ENCODE measurements around the gene THSD1. TPM values are rescaled to one million over a fixed set of nuclear protein-coding genes. Genes with fewer than 3 reads are reported as not detected.

THSD1 gene
- total and polyA plus RNA-seq, 2 donors (not counting 1 experiment from before 2014, with no cell fraction given): 0.34 to 0.58 TPM

DNA sequence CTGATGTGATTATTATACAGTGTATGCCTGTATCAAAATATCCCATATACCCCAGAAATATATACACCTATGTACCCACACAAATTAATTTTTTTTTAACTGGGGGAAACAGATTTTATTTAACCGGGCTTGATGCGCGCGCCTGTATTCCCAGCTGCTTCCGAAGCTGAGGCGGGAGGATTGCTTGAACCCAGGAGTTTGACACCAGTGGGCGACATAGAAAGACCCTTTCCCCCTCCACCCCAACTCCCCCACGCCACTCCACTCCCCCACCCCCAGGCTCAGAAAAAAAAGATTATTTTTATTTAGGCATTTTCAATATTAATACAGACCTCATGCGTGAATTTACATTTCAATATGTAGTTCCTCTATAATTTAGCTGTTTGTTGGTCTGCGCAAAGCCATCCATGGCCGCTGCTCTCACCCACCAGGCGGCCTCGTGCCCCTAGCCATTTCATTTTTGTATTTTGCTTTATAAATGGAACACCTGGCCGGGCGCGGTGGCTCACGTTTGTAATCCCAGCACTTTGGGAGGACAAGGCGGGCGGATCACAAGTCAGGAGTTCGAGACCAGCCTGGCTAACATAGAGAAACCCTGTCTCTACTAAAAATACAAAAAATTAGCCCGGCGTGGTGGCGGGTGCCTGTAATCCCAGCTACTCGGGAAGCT lies 45.3 kb upstream of the THSD1 start:
- Histone ChIP-seq H4K20me1 (ENCODE audit: control insufficient read depth, insufficient read depth, low read length, poor library complexity, severe bottlenecking) (peaks cover 11% of the 10 kb centered on the region), H3K79me2 (ENCODE audit: control insufficient read depth, insufficient read depth, low read length) (peaks cover 46% of the 10 kb centered on the region), H2AFZ (ENCODE audit: insufficient read depth, low read depth, low read length, poor library complexity, severe bottlenecking) (no peak overlapping the region), H3K9ac (ENCODE audit: low read length) (no peak overlapping the region), H3K27ac (ENCODE audit: low read length in 2 of 2) (no peak overlapping the region), H3K27me3 (replicated peaks in 1 of 4; ENCODE audit: control extremely low read depth in 1 of 4, control insufficient read depth in 3 of 4, insufficient read depth in 4 of 4, low read length in 3 of 4) (no peaks in the 10 kb centered on the region), H3K36me3 (replicated peaks in 1 of 2; ENCODE audit: control extremely low read depth in 1 of 2, control insufficient read depth in 1 of 2, extremely low read depth in 1 of 2, insufficient read depth in 2 of 2, low read length in 1 of 2) (no peaks in the 10 kb centered on the region), H3K4me2 (replicated peaks; ENCODE audit: low read depth, low read length, poor library complexity, severe bottlenecking) (no peak overlapping the region), H3K9me3 (ENCODE audit: control extremely low read depth in 1 of 3, control insufficient read depth in 2 of 3, insufficient read depth in 1 of 3, low read length in 2 of 3) (no peaks in the 10 kb centered on the region), H3K4me1 (ENCODE audit: control insufficient read depth in 2 of 2, insufficient read depth in 2 of 2, low read length in 2 of 2) (peaks cover 28 to 37% of the 10 kb centered on the region in 2 donors), H3K4me3 (ENCODE audit: control extremely low read depth in 1 of 5, extremely low read depth in 1 of 5, insufficient read depth in 1 of 5, low read depth in 2 of 5, low read length in 4 of 5) (no peak overlapping the region)
- intact Hi-C loops (cut with micrococcal nuclease): loop anchor here (5.0 to 10.0 kb wide), 2 partner anchors 634 to 866 kb away; partner anchors contain the start of gene WDFY2
- WGBS (ENCODE audit: insufficient coverage): 98% methylated on average over 10 of the region's 24 CpGs
- CTCF ChIA-PET: interaction anchor here (0.5 to 3.8 kb wide), 26 partner anchors 8 to 838 kb away, joined by 3 to 25 read pairs (median 5); partner anchors contain the start of genes NEK3 and SUGT1
- H3K27ac Mint-ChIP-seq: peak overlapping the region; percentile 93
- no peaks in the 10 kb centered on the region for H3K9me3 Mint-ChIP-seq (ENCODE audit: insufficient read depth)
- POLR2A ChIA-PET: interaction anchor here (0.6 to 1.8 kb wide), 2 partner anchors 168 to 201 kb away, joined by 4 to 7 read pairs; partner anchors contain the start of gene SUGT1
- no peaks in the 10 kb centered on the region for H3K27me3 Mint-ChIP-seq
- peak overlapping the region; percentile 86 for H3K4me3 Mint-ChIP-seq
- TF ChIP-seq EZH2 (IDR thresholded peaks at IDR 0.05; ENCODE audit: borderline replicate concordance, insufficient read depth, low read depth, low read length, poor library complexity, severe bottlenecking): no peak
- TF ChIP-seq, protein P1, sequence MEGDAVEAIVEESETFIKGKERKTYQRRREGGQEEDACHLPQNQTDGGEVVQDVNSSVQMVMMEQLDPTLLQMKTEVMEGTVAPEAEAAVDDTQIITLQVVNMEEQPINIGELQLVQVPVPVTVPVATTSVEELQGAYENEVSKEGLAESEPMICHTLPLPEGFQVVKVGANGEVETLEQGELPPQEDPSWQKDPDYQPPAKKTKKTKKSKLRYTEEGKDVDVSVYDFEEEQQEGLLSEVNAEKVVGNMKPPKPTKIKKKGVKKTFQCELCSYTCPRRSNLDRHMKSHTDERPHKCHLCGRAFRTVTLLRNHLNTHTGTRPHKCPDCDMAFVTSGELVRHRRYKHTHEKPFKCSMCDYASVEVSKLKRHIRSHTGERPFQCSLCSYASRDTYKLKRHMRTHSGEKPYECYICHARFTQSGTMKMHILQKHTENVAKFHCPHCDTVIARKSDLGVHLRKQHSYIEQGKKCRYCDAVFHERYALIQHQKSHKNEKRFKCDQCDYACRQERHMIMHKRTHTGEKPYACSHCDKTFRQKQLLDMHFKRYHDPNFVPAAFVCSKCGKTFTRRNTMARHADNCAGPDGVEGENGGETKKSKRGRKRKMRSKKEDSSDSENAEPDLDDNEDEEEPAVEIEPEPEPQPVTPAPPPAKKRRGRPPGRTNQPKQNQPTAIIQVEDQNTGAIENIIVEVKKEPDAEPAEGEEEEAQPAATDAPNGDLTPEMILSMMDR (IDR thresholded peaks at IDR 0.05): no peak
- peaks cover 44% of the 10 kb centered on the region for H3K4me1 Mint-ChIP-seq
- no peak for ATAC-seq (ENCODE audit: low read depth)
- no peak for DNase-seq

DNA sequence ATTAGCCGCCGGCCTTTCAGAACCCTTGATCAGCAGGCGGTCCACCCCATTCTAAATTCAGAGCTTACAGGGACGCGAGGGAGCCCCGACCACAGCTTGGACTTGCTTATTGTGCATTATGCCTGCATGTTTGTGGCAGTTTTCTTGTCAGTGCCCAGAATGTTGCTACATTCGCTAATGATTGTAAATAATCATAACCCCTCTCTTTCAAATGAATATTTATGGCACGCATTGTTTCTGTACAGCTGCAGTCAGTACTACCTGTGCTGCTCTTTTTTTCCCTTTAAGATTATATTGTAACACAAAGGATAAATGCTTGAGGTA lies 44.8 kb upstream of the THSD1 start:
- Histone ChIP-seq H3K4me1 (ENCODE audit: control insufficient read depth in 2 of 2, insufficient read depth in 2 of 2, low read length in 2 of 2) (peaks cover 24 to 32% of the 10 kb centered on the region in 2 donors), H3K27ac (ENCODE audit: low read length in 2 of 2) (no peak overlapping the region), H4K20me1 (ENCODE audit: control insufficient read depth, insufficient read depth, low read length, poor library complexity, severe bottlenecking) (peaks cover 11% of the 10 kb centered on the region), H3K36me3 (replicated peaks in 1 of 2; ENCODE audit: control extremely low read depth in 1 of 2, control insufficient read depth in 1 of 2, extremely low read depth in 1 of 2, insufficient read depth in 2 of 2, low read length in 1 of 2) (peaks cover 0 to 2% of the 10 kb centered on the region in 2 experiments), H2AFZ (ENCODE audit: insufficient read depth, low read depth, low read length, poor library complexity, severe bottlenecking) (peak overlapping the region; percentile 84), H3K9me3 (ENCODE audit: control extremely low read depth in 1 of 3, control insufficient read depth in 2 of 3, insufficient read depth in 1 of 3, low read length in 2 of 3) (no peaks in the 10 kb centered on the region), H3K27me3 (replicated peaks in 1 of 4; ENCODE audit: control extremely low read depth in 1 of 4, control insufficient read depth in 3 of 4, insufficient read depth in 4 of 4, low read length in 3 of 4) (no peaks in the 10 kb centered on the region), H3K4me3 (ENCODE audit: control extremely low read depth in 1 of 5, extremely low read depth in 1 of 5, insufficient read depth in 1 of 5, low read depth in 2 of 5, low read length in 4 of 5) (no peak overlapping the region), H3K79me2 (ENCODE audit: control insufficient read depth, insufficient read depth, low read length) (peaks cover 50% of the 10 kb centered on the region), H3K9ac (ENCODE audit: low read length) (no peak overlapping the region), H3K4me2 (replicated peaks; ENCODE audit: low read depth, low read length, poor library complexity, severe bottlenecking) (peak overlapping the region; percentile 78)
- WGBS (ENCODE audit: insufficient coverage): 0% methylated on average over 3 of the region's 8 CpGs
- intact Hi-C loops (cut with micrococcal nuclease): loop anchor here (1.0 to 10.0 kb wide), 8 partner anchors 107 to 997 kb away; partner anchors contain the start of genes ALG11, INTS6, SUGT1 and WDFY2
- CTCF ChIA-PET: interaction anchor here (0.5 to 3.8 kb wide), 26 partner anchors 8 to 837 kb away, joined by 3 to 25 read pairs (median 5); partner anchors contain the start of genes NEK3 and SUGT1
- peaks cover 40% of the 10 kb centered on the region for H3K4me1 Mint-ChIP-seq
- H3K27ac Mint-ChIP-seq: peak overlapping the region; percentile 93
- POLR2A ChIA-PET: interaction anchor here (0.6 to 1.8 kb wide), 3 partner anchors 167 to 202 kb away, joined by 4 to 7 read pairs (median 6); partner anchors contain the start of gene SUGT1
- ATAC-seq (ENCODE audit: low read depth) (no peak), DNase-seq (no peak)
- TF ChIP-seq EZH2 (IDR thresholded peaks at IDR 0.05; ENCODE audit: borderline replicate concordance, insufficient read depth, low read depth, low read length, poor library complexity, severe bottlenecking): no peak
- TF ChIP-seq, protein P1 (IDR thresholded peaks at IDR 0.05): peak; percentile 77
- H3K9me3 Mint-ChIP-seq (ENCODE audit: insufficient read depth): no peaks in the 10 kb centered on the region
- no peaks in the 10 kb centered on the region for H3K27me3 Mint-ChIP-seq
- peak overlapping the region; percentile 86 for H3K4me3 Mint-ChIP-seq

Data from B cell (primary cell).